K562 (cell line): Measurements from ENCODE around the gene SLC4A5. TPM values are rescaled to one million over a fixed set of nuclear protein-coding genes. Genes with fewer than 3 reads are reported as not detected.

Source experiments
- ARID1B ChIP-seq: fragments of 450-650 bp; IDR thresholded peaks from 2 replicates; pipeline ENCODE4 v1.6.1; 2016; ENCODE audit warnings: antibody characterized with exemption, mild to moderate bottlenecking, inconsistent platforms
- LCOR ChIP-seq: sonication (generic); formaldehyde crosslinking; IDR thresholded peaks from 2 replicates; pipeline ENCODE4 v1.8.0; 2022; ENCODE audit warnings: mild to moderate bottlenecking, missing genetic modification reagents
- NFATC3 ChIP-seq: fragments of 450-650 bp; IDR thresholded peaks from 2 replicates; pipeline ENCODE4 v1.6.1; 2017; ENCODE audit warnings: mild to moderate bottlenecking
- RAD21 ChIP-seq, 2 experiments: fragments of 250-450 bp in 1 of 2; fragments of 450-650 bp in 1 of 2; sonication (Bioruptor Pico) in 1 of 2; formaldehyde crosslinking in 1 of 2; IDR thresholded peaks in 1 of 2; conservative IDR thresholded peaks in 1 of 2; 2 replicates each; pipeline versions ENCODE4 v1.4.0 to v1.8.0; 2020 to 2022; ENCODE audit warnings: mild to moderate bottlenecking in 2 of 2, moderate library complexity in 1 of 2
- RCOR1 ChIP-seq, 2 experiments: IDR thresholded peaks; 2 replicates each; pipeline ENCODE4 v1.6.1; 2012; ENCODE audit warnings: low read depth in 2 of 2, low read length in 2 of 2, borderline replicate concordance in 1 of 2, improper control_type of control experiment in 1 of 2
- RNF2 ChIP-seq: sonication (generic); IDR thresholded peaks from 2 replicates; pipeline ENCODE4 v1.6.1; 2016
- ZNF239 ChIP-seq: fragments of 250-450 bp; sonication (Bioruptor Pico); IDR thresholded peaks from 2 replicates; pipeline ENCODE4 v1.4.0; 2020; ENCODE audit warnings: mild to moderate bottlenecking
- ZNF75A ChIP-seq: fragments of 450-650 bp; formaldehyde crosslinking; IDR thresholded peaks from 2 replicates; pipeline ENCODE4 v1.4.0; 2020; ENCODE audit warnings: mild to moderate bottlenecking
- polyA plus RNA-seq, 8 experiments: library from polyadenylated mRNA; depleted of rRNA in 4 of 8; stranded (reverse) in 5 of 8; unstranded in 3 of 8; fragments of >200 nt; fragmentation: Nextera tagmentation in 2 of 8; fragmentation: Illumina TruSeq in 1 of 8; extraction: Ambion mirVana in 2 of 8; extraction: Trizol in 1 of 8; gene quantifications; 2 replicates each; pipeline versions ENCODE4 v1.2.1 to v1.2.3, GENCODE V29; 2011 to 2014; ENCODE audit warnings: inconsistent platforms in 1 of 8, missing spikeins in 1 of 8
- total RNA-seq, 7 experiments: library from RNA; depleted of rRNA in 6 of 7; stranded (reverse); fragments of >200 nt in 6 of 7; fragmentation: Illumina TruSeq in 2 of 7; extraction: Trizol in 2 of 7; gene quantifications; 2 replicates each; pipeline versions ENCODE4 v1.2.1 to v1.2.3, GENCODE V29; 2011 to 2021; ENCODE audit warnings: low replicate concordance in 1 of 7
- TF ChIP-seq, protein P1 (sequence below): sonication (generic); formaldehyde crosslinking; IDR thresholded peaks from 2 replicates; pipeline ENCODE4 v1.8.0; 2022; ENCODE audit warnings: mild to moderate bottlenecking, missing genetic modification reagents
- TF ChIP-seq, protein P2 (sequence below), 3 experiments: IDR thresholded peaks in 2 of 3; conservative IDR thresholded peaks in 1 of 3; 2 replicates each; pipeline ENCODE4 v1.5.1; 2011 to 2012; ENCODE audit warnings: low read length in 3 of 3, mild to moderate bottlenecking in 3 of 3, control low read depth in 2 of 3, improper control_type of control experiment in 1 of 3, inconsistent platforms in 1 of 3, low read depth in 1 of 3, mixed read lengths in 1 of 3, moderate library complexity in 1 of 3; ENCODE audit not compliant: insufficient read depth in 2 of 3
- TF ChIP-seq, protein P3 (sequence below), 3 experiments: fragments of 200-800 bp in 1 of 3; fragments of 250-450 bp in 1 of 3; fragments of 450-650 bp in 1 of 3; sonication (Bioruptor Pico) in 1 of 3; sonication (Bioruptor generic) in 1 of 3; formaldehyde crosslinking in 1 of 3; IDR thresholded peaks; 2 replicates each; pipeline versions ENCODE4 v1.6.1 to v1.8.0; 2016 to 2022; ENCODE audit warnings: mild to moderate bottlenecking in 2 of 3, missing genetic modification characterization in 2 of 3, missing compliant biosample characterization in 1 of 3, moderate library complexity in 1 of 3
- TF ChIP-seq, protein P4 (sequence below): sonication (generic); formaldehyde crosslinking; IDR thresholded peaks from 2 replicates; pipeline ENCODE4 v1.8.0; 2022; ENCODE audit warnings: mild to moderate bottlenecking, missing genetic modification reagents, borderline replicate concordance
- TF ChIP-seq, protein P5 (sequence below), 2 experiments: fragments of 450-650 bp in 1 of 2; IDR thresholded peaks; 2 replicates each; pipeline ENCODE4 v1.6.1; 2011 to 2017; ENCODE audit warnings: low read depth in 2 of 2, antibody characterized with exemption in 1 of 2, borderline replicate concordance in 1 of 2, low read length in 1 of 2, mild to moderate bottlenecking in 1 of 2, mixed read lengths in 1 of 2; ENCODE audit not compliant: control insufficient read depth in 1 of 2

Gene SLC4A5
- total and polyA plus RNA-seq, 9 of the 15 experiments (the other 6 are each of a cell fraction or from before 2014, with no cell fraction given), result 0.03 to 0.77 (median 0.14) TPM; not detected in 1

DNA sequence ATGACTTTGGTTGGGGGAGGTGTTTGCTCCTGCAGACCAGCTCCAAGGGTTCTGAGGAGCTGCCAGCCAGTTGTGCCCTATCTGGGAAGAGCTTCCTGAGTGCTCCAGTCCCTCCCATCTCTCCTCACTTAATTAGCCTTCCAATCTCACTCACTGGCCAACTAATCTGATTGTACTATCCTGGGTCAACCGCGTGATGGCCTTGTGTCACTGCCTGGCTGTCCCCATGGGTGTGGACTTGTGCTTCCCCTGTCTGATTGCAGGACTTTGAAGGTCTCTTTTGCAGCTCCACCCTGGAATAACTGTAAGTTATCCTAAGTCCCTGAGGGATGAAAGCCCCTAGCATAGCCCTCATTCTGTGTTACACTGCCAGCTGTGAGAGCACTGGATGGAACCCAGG is 65.0 kb downstream of the SLC4A5 start (continued):
- peak in 1 of 2 experiments; percentile 61; a peak in 2 of 4 replicates for TF ChIP-seq RCOR1 (IDR thresholded peaks at IDR 0.05; ENCODE audit: borderline replicate concordance in 1 of 2, low read depth in 2 of 2, low read length in 2 of 2)
- peak; percentile 94 for TF ChIP-seq ZNF239
- TF ChIP-seq, protein P1, sequence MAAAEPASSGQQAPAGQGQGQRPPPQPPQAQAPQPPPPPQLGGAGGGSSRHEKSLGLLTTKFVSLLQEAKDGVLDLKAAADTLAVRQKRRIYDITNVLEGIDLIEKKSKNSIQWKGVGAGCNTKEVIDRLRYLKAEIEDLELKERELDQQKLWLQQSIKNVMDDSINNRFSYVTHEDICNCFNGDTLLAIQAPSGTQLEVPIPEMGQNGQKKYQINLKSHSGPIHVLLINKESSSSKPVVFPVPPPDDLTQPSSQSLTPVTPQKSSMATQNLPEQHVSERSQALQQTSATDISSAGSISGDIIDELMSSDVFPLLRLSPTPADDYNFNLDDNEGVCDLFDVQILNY (CRISPR knock-in tag), result no peak
- TF ChIP-seq, protein P2, sequence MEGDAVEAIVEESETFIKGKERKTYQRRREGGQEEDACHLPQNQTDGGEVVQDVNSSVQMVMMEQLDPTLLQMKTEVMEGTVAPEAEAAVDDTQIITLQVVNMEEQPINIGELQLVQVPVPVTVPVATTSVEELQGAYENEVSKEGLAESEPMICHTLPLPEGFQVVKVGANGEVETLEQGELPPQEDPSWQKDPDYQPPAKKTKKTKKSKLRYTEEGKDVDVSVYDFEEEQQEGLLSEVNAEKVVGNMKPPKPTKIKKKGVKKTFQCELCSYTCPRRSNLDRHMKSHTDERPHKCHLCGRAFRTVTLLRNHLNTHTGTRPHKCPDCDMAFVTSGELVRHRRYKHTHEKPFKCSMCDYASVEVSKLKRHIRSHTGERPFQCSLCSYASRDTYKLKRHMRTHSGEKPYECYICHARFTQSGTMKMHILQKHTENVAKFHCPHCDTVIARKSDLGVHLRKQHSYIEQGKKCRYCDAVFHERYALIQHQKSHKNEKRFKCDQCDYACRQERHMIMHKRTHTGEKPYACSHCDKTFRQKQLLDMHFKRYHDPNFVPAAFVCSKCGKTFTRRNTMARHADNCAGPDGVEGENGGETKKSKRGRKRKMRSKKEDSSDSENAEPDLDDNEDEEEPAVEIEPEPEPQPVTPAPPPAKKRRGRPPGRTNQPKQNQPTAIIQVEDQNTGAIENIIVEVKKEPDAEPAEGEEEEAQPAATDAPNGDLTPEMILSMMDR (IDR thresholded peaks at IDR 0.05 in 2 of 3, conservative IDR thresholded peaks at IDR 0.05 in 1 of 3; ENCODE audit: insufficient read depth in 2 of 3, low read depth in 1 of 3, low read length in 3 of 3), result peak in 2 of 3 experiments; percentile 42 to 66; a peak in 4 of 6 replicates
- peak; percentile 76 to 80 for TF ChIP-seq RAD21 (CRISPR knock-in tag; conservative IDR thresholded peaks at IDR 0.05 in 1 of 2, IDR thresholded peaks at IDR 0.05 in 1 of 2)
- TF ChIP-seq LCOR (CRISPR knock-in tag), result no peak
- TF ChIP-seq, protein P3, sequence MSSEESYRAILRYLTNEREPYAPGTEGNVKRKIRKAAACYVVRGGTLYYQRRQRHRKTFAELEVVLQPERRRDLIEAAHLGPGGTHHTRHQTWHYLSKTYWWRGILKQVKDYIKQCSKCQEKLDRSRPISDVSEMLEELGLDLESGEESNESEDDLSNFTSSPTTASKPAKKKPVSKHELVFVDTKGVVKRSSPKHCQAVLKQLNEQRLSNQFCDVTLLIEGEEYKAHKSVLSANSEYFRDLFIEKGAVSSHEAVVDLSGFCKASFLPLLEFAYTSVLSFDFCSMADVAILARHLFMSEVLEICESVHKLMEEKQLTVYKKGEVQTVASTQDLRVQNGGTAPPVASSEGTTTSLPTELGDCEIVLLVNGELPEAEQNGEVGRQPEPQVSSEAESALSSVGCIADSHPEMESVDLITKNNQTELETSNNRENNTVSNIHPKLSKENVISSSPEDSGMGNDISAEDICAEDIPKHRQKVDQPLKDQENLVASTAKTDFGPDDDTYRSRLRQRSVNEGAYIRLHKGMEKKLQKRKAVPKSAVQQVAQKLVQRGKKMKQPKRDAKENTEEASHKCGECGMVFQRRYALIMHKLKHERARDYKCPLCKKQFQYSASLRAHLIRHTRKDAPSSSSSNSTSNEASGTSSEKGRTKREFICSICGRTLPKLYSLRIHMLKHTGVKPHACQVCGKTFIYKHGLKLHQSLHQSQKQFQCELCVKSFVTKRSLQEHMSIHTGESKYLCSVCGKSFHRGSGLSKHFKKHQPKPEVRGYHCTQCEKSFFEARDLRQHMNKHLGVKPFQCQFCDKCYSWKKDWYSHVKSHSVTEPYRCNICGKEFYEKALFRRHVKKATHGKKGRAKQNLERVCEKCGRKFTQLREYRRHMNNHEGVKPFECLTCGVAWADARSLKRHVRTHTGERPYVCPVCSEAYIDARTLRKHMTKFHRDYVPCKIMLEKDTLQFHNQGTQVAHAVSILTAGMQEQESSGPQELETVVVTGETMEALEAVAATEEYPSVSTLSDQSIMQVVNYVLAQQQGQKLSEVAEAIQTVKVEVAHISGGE (CRISPR knock-in tag; IDR thresholded peaks at IDR 0.05), result 0 out of 6 replicates have a peak, but pooled peaks of 1 of the 3 experiments have one; percentile 45
- TF ChIP-seq RNF2, result no peak
- TF ChIP-seq ARID1B, result no peak
- no peak for TF ChIP-seq NFATC3
- TF ChIP-seq, protein P4, sequence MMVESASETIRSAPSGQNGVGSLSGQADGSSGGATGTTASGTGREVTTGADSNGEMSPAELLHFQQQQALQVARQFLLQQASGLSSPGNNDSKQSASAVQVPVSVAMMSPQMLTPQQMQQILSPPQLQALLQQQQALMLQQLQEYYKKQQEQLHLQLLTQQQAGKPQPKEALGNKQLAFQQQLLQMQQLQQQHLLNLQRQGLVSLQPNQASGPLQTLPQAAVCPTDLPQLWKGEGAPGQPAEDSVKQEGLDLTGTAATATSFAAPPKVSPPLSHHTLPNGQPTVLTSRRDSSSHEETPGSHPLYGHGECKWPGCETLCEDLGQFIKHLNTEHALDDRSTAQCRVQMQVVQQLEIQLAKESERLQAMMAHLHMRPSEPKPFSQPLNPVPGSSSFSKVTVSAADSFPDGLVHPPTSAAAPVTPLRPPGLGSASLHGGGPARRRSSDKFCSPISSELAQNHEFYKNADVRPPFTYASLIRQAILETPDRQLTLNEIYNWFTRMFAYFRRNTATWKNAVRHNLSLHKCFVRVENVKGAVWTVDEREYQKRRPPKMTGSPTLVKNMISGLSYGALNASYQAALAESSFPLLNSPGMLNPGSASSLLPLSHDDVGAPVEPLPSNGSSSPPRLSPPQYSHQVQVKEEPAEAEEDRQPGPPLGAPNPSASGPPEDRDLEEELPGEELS (CRISPR knock-in tag), result no peak
- no peak for TF ChIP-seq ZNF75A
- TF ChIP-seq, protein P5, sequence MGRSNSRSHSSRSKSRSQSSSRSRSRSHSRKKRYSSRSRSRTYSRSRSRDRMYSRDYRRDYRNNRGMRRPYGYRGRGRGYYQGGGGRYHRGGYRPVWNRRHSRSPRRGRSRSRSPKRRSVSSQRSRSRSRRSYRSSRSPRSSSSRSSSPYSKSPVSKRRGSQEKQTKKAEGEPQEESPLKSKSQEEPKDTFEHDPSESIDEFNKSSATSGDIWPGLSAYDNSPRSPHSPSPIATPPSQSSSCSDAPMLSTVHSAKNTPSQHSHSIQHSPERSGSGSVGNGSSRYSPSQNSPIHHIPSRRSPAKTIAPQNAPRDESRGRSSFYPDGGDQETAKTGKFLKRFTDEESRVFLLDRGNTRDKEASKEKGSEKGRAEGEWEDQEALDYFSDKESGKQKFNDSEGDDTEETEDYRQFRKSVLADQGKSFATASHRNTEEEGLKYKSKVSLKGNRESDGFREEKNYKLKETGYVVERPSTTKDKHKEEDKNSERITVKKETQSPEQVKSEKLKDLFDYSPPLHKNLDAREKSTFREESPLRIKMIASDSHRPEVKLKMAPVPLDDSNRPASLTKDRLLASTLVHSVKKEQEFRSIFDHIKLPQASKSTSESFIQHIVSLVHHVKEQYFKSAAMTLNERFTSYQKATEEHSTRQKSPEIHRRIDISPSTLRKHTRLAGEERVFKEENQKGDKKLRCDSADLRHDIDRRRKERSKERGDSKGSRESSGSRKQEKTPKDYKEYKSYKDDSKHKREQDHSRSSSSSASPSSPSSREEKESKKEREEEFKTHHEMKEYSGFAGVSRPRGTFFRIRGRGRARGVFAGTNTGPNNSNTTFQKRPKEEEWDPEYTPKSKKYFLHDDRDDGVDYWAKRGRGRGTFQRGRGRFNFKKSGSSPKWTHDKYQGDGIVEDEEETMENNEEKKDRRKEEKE (IDR thresholded peaks at IDR 0.05; ENCODE audit: borderline replicate concordance in 1 of 2, control insufficient read depth in 1 of 2, low read depth in 2 of 2, low read length in 1 of 2), result no peak
